PC-3 (cell line): ENCODE data around the gene LGALS7.

Experiments
- EZH2 ChIP-seq: fragments of 300-600 bp; sonication (generic); IDR thresholded peaks from one replicate; pipeline ENCODE4 v1.6.1; 2017; ENCODE audit warnings: antibody characterized with exemption, mild to moderate bottlenecking, low read length; ENCODE audit not compliant: unreplicated experiment
- EZH2phosphoT487 ChIP-seq: fragments of 300-600 bp; sonication (generic); IDR thresholded peaks from 2 replicates; pipeline ENCODE4 v1.6.1; 2018; ENCODE audit warnings: mild to moderate bottlenecking, antibody characterized with exemption, low read length, borderline replicate concordance
- TF ChIP-seq, protein P1 (sequence below): fragments of 300-600 bp; sonication (generic); conservative IDR thresholded peaks from 2 replicates; pipeline ENCODE4 v1.5.1; 2017; ENCODE audit warnings: antibody characterized with exemption, low read depth, mild to moderate bottlenecking, low read length

DNA sequence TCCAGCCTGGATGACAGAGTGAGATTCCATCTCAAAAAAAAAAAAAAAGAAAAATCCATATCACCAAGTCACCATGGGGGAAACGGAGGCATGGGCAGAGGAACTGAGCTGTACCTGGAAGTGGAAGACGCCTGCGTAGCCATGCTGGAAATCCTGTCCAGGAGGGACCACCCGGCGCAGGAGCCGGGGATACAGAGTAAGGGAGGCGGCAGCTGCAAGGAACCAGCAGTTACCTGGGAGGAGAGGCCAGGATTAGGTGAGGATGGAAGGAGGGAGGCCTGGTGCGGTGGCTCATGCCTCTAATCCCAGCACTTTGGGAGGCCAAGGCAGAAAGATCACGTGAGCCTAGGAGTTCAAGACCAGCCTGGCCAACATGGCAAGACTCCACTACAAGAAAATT is 31.0 kb downstream of the LGALS7 start:
- TF ChIP-seq, protein P1, sequence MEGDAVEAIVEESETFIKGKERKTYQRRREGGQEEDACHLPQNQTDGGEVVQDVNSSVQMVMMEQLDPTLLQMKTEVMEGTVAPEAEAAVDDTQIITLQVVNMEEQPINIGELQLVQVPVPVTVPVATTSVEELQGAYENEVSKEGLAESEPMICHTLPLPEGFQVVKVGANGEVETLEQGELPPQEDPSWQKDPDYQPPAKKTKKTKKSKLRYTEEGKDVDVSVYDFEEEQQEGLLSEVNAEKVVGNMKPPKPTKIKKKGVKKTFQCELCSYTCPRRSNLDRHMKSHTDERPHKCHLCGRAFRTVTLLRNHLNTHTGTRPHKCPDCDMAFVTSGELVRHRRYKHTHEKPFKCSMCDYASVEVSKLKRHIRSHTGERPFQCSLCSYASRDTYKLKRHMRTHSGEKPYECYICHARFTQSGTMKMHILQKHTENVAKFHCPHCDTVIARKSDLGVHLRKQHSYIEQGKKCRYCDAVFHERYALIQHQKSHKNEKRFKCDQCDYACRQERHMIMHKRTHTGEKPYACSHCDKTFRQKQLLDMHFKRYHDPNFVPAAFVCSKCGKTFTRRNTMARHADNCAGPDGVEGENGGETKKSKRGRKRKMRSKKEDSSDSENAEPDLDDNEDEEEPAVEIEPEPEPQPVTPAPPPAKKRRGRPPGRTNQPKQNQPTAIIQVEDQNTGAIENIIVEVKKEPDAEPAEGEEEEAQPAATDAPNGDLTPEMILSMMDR = no peak
- TF ChIP-seq EZH2 = no peak
- no peak for TF ChIP-seq EZH2phosphoT487
